Measurements from ENCODE around the gene MS4A6E.

DNA sequence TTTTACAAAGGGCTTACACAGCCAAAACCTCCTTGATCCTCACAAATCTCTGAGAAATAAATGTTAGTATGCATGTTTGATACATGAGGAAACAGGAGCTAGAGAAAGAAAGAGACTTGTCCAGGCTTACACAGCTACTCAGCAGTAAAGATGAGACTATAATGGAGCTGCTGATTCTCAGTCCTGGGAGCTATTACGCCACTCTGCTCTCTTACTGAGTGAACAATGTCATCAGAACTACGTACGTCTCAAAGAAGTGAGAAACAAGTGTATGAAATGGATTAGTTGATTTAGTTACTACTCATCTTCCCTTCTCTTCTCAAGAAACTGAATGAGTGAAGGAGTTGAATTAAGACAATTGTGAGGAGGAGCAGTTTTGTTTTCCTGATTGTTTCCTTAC lies 12.3 kb downstream of the MS4A6E start:
- TF ChIP-seq ELF1 (IDR thresholded peaks at IDR 0.05) (no peak), MXI1 (IDR thresholded peaks at IDR 0.05; ENCODE audit: low read depth, low read length) (no peak), EZH2phosphoT487 (IDR thresholded peaks at IDR 0.05; ENCODE audit: borderline replicate concordance, low read depth) (no peak), POLR2AphosphoS5 (IDR thresholded peaks at IDR 0.05; ENCODE audit: low read depth, low read length) (no peak), GATA2 (CRISPR knock-in tag; IDR thresholded peaks at IDR 0.05) (no peak), RXRA (IDR thresholded peaks at IDR 0.05; ENCODE audit: borderline replicate concordance, low read depth) (no peak), SMC3 (IDR thresholded peaks at IDR 0.05; ENCODE audit: low read depth, low read length) (no peak), SIN3A (IDR thresholded peaks at IDR 0.05; ENCODE audit: borderline replicate concordance, low read depth, low read length) (no peak), RAD21 (IDR thresholded peaks at IDR 0.05; ENCODE audit: low read length) (no peak), FOXM1 (IDR thresholded peaks at IDR 0.05; ENCODE audit: low read depth) (no peak)
- TF ChIP-seq, protein P1, sequence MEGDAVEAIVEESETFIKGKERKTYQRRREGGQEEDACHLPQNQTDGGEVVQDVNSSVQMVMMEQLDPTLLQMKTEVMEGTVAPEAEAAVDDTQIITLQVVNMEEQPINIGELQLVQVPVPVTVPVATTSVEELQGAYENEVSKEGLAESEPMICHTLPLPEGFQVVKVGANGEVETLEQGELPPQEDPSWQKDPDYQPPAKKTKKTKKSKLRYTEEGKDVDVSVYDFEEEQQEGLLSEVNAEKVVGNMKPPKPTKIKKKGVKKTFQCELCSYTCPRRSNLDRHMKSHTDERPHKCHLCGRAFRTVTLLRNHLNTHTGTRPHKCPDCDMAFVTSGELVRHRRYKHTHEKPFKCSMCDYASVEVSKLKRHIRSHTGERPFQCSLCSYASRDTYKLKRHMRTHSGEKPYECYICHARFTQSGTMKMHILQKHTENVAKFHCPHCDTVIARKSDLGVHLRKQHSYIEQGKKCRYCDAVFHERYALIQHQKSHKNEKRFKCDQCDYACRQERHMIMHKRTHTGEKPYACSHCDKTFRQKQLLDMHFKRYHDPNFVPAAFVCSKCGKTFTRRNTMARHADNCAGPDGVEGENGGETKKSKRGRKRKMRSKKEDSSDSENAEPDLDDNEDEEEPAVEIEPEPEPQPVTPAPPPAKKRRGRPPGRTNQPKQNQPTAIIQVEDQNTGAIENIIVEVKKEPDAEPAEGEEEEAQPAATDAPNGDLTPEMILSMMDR (IDR thresholded peaks at IDR 0.05) = no peak
- TF ChIP-seq, protein P2, sequence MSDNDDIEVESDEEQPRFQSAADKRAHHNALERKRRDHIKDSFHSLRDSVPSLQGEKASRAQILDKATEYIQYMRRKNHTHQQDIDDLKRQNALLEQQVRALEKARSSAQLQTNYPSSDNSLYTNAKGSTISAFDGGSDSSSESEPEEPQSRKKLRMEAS (IDR thresholded peaks at IDR 0.05; ENCODE audit: low read depth) = no peak
- TF ChIP-seq, protein P3, sequence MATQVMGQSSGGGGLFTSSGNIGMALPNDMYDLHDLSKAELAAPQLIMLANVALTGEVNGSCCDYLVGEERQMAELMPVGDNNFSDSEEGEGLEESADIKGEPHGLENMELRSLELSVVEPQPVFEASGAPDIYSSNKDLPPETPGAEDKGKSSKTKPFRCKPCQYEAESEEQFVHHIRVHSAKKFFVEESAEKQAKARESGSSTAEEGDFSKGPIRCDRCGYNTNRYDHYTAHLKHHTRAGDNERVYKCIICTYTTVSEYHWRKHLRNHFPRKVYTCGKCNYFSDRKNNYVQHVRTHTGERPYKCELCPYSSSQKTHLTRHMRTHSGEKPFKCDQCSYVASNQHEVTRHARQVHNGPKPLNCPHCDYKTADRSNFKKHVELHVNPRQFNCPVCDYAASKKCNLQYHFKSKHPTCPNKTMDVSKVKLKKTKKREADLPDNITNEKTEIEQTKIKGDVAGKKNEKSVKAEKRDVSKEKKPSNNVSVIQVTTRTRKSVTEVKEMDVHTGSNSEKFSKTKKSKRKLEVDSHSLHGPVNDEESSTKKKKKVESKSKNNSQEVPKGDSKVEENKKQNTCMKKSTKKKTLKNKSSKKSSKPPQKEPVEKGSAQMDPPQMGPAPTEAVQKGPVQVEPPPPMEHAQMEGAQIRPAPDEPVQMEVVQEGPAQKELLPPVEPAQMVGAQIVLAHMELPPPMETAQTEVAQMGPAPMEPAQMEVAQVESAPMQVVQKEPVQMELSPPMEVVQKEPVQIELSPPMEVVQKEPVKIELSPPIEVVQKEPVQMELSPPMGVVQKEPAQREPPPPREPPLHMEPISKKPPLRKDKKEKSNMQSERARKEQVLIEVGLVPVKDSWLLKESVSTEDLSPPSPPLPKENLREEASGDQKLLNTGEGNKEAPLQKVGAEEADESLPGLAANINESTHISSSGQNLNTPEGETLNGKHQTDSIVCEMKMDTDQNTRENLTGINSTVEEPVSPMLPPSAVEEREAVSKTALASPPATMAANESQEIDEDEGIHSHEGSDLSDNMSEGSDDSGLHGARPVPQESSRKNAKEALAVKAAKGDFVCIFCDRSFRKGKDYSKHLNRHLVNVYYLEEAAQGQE (IDR thresholded peaks at IDR 0.05; ENCODE audit: low read depth, low read length) = no peak
